G401 (cell line): ENCODE measurements around the gene DMRT1. TPM values are rescaled to one million over a fixed set of nuclear protein-coding genes. Genes with fewer than 3 reads are reported as not detected.
"Not testable (repeated sequence)": the region's sequence is repeated elsewhere in the genome, so short reads cannot be mapped to it uniquely, and the experiment has no call there.

Experiments
- DNase-seq: peaks from one replicate; pipeline ENCODE4 v3.0.0-alpha.2; 2015; ENCODE audit warnings: low spot score
- in situ Hi-C: cut with HindIII; loops from 2 replicates; pipeline ENCODE4 v1.10.0; 2016; ENCODE audit warnings: low sequenced_read_pairs, mixed read lengths
- total RNA-seq: library from RNA; depleted of rRNA; stranded (reverse); fragments of >200 nt; shearing (Covaris generic); gene quantifications from 2 replicates; pipeline ENCODE4 v1.2.3, GENCODE V29; 2014

Gene DMRT1
- total RNA-seq, 1 experiment from 2014 or later: not detected

- in situ Hi-C loops: no loop called here
- DNase-seq: no peak
These were observed 71.3 kb downstream of the DMRT1 start for GRCh38 chr9:912776-913175.

- DNase-seq: not testable (repeated sequence)
These were observed 72.0 kb downstream of the DMRT1 start for GRCh38 chr9:913526-913925.

GRCh38 chr9:917730-918129 lies 76.2 kb downstream of the DMRT1 start:
- in situ Hi-C loops: no loop called here
- DNase-seq: no peak

More at GRCh38 chr9:913526-913925, 72.0 kb downstream of the DMRT1 start:
- in situ Hi-C loops: not testable (repeated sequence)

- DNase-seq: no peak
- in situ Hi-C loops: no loop called here
These were observed 79.4 kb downstream of the DMRT1 start for GRCh38 chr9:920927-921326.

- in situ Hi-C loops: no loop called here
- no peak for DNase-seq
These were observed 80.7 kb downstream of the DMRT1 start for GRCh38 chr9:922171-922570.

GRCh38 chr9:922731-923130 lies 81.2 kb downstream of the DMRT1 start:
- in situ Hi-C loops: no loop called here
- no peak for DNase-seq

GRCh38 chr9:926976-927375 lies 85.5 kb downstream of the DMRT1 start:
- in situ Hi-C loops: no loop called here

GRCh38 chr9:928363-929042 lies 87.0 kb downstream of the DMRT1 start:
- no peak for DNase-seq
- in situ Hi-C loops: no loop called here

More at GRCh38 chr9:926976-927375, 85.5 kb downstream of the DMRT1 start:
- no peak for DNase-seq

- DNase-seq: no peak
- in situ Hi-C loops: no loop called here
These were observed 88.2 kb downstream of the DMRT1 start for GRCh38 chr9:929719-930118.

- in situ Hi-C loops: no loop called here
- DNase-seq: no peak
These were observed 91.9 kb downstream of the DMRT1 start for GRCh38 chr9:933356-933755.

- in situ Hi-C loops: no loop called here
- no peak for DNase-seq
These were observed 94.0 kb downstream of the DMRT1 start for GRCh38 chr9:935348-935965.

GRCh38 chr9:942805-943580 lies 101.5 kb downstream of the DMRT1 start:
- in situ Hi-C loops: no loop called here
- DNase-seq: no peak

- in situ Hi-C loops: no loop called here
- DNase-seq: no peak
These were observed 106.5 kb downstream of the DMRT1 start for GRCh38 chr9:947985-948384.

- no peak for DNase-seq
- in situ Hi-C loops: no loop called here
These were observed 107.0 kb downstream of the DMRT1 start for GRCh38 chr9:948497-948896.

- in situ Hi-C loops: no loop called here
These were observed 108.6 kb downstream of the DMRT1 start for GRCh38 chr9:950139-950538.

GRCh38 chr9:952546-952945 lies 111.0 kb downstream of the DMRT1 start:
- in situ Hi-C loops: no loop called here
- no peak for DNase-seq

More at GRCh38 chr9:950139-950538, 108.6 kb downstream of the DMRT1 start:
- no peak for DNase-seq

GRCh38 chr9:959105-959504 lies 117.6 kb downstream of the DMRT1 start:
- in situ Hi-C loops: no loop called here
- DNase-seq: no peak

- DNase-seq: no peak
- in situ Hi-C loops: no loop called here
These were observed 118.4 kb downstream of the DMRT1 start for GRCh38 chr9:959914-960313.

- in situ Hi-C loops: no loop called here
These were observed 120.5 kb downstream of the DMRT1 start for GRCh38 chr9:962023-962422.

GRCh38 chr9:965497-965896 lies 124.0 kb downstream of the DMRT1 start:
- in situ Hi-C loops: no loop called here

More at GRCh38 chr9:962023-962422, 120.5 kb downstream of the DMRT1 start:
- no peak for DNase-seq

More at GRCh38 chr9:965497-965896, 124.0 kb downstream of the DMRT1 start:
- no peak for DNase-seq
